Esophagus squamous epithelium (tissue), 4 donors: ENCODE results near the gene RASGEF1C.

ENCODE experiments used
- CTCF ChIP-seq, 6 experiments: fragments of 450-650 bp in 4 of 6; fragments of 200-600 bp in 2 of 6; sonication (generic) in 2 of 6; IDR thresholded peaks; one replicate each; pipeline ENCODE4 v1.5.1; 2016 to 2019; ENCODE audit warnings: antibody characterized with exemption in 6 of 6, mild to moderate bottlenecking in 4 of 6, moderate library complexity in 4 of 6
- POLR2A ChIP-seq, 4 donors: fragments of 450-650 bp; IDR thresholded peaks; one replicate each; pipeline ENCODE4 v1.6.1; 2017; ENCODE audit warnings: antibody characterized with exemption in 4 of 4, mild to moderate bottlenecking in 4 of 4, moderate library complexity in 3 of 4

GRCh38 chr5:180173875-180174586 lies 35.0 kb downstream of the RASGEF1C start:
- TF ChIP-seq CTCF (IDR thresholded peaks at IDR 0.05) (no peak), POLR2A (IDR thresholded peaks at IDR 0.05) (no peak)
